Epithelial cell of esophagus (primary cell): ENCODE measurements around the gene FAAH2.

ENCODE experiments used
- DNase-seq: peaks from one replicate; pipeline ENCODE4 v3.0.0; 2010; ENCODE audit warnings: low read depth
- H3K4me3 ChIP-seq: 2 replicates; pipeline ENCODE4 v1.5.1; 2011; ENCODE audit warnings: mild to moderate bottlenecking, low read length, control low read depth
- TF ChIP-seq, protein P1 (sequence below): IDR thresholded peaks from 2 replicates; pipeline ENCODE4 v1.5.1; 2011; ENCODE audit warnings: low read depth, mild to moderate bottlenecking, low read length, control low read depth, inconsistent platforms; ENCODE audit not compliant: insufficient read depth; ENCODE audit errors: missing control alignments

FAAH2 gene

DNA sequence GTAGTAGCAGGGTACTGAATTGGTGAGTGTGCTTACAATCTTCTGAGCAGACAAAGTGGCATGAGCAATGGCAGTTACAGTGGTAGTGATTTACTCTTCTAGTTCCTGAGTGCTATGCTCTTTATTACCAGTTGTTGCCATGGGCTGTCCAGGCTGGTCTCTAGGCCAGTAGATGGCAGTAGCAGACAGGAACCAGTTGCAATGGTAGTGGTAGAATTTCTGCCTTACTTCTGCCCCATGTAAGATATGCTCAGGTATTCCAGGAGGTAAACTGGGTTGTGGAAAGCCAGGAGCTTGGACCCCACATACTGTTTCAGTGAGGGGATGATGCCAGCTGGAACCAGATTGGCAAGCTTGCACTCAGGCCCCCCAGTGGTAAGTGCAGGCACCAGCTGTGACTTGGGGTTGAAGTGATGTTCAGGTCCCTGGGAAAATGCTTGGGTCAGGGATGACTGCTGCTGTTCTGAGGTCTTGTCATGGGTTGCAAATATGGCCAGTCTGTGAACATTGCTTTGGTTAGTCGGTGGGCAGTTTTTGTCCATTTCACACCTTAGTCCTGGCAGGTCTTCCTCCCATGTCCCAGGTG, 242.3 kb downstream of the FAAH2 start:
- peak; percentile 31 for DNase-seq
- TF ChIP-seq, protein P1, sequence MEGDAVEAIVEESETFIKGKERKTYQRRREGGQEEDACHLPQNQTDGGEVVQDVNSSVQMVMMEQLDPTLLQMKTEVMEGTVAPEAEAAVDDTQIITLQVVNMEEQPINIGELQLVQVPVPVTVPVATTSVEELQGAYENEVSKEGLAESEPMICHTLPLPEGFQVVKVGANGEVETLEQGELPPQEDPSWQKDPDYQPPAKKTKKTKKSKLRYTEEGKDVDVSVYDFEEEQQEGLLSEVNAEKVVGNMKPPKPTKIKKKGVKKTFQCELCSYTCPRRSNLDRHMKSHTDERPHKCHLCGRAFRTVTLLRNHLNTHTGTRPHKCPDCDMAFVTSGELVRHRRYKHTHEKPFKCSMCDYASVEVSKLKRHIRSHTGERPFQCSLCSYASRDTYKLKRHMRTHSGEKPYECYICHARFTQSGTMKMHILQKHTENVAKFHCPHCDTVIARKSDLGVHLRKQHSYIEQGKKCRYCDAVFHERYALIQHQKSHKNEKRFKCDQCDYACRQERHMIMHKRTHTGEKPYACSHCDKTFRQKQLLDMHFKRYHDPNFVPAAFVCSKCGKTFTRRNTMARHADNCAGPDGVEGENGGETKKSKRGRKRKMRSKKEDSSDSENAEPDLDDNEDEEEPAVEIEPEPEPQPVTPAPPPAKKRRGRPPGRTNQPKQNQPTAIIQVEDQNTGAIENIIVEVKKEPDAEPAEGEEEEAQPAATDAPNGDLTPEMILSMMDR = peak; percentile 54
- no peak overlapping the region for H3K4me3 ChIP-seq
